OCI-LY1 (cell line): ENCODE data around the gene S100A8.

Experiments
- H2AFZ ChIP-seq: fragments of 200-600 bp; sonication (generic), shearing (Covaris generic); 2 replicates; pipeline ENCODE4 v1.6.0; 2014; ENCODE audit warnings: antibody characterized with exemption, mild to moderate bottlenecking, low read length
- H3F3A ChIP-seq: fragments of 200-600 bp; sonication (generic), shearing (Covaris generic); 2 replicates; pipeline ENCODE4 v1.6.0; 2014; ENCODE audit warnings: mild to moderate bottlenecking, antibody characterized with exemption, low read length, moderate library complexity; ENCODE audit not compliant: insufficient read depth
- H3K27ac ChIP-seq: fragments of 200-600 bp; sonication (generic); 2 replicates; pipeline ENCODE4 v1.5.1; 2014; ENCODE audit warnings: low read length, mixed run types, mild to moderate bottlenecking, low read depth; ENCODE audit not compliant: poor library complexity, severe bottlenecking
- H3K27me3 ChIP-seq: fragments of 200-600 bp; sonication (generic); 2 replicates; pipeline ENCODE4 v1.6.0; 2014; ENCODE audit warnings: antibody characterized with exemption, mild to moderate bottlenecking, low read length, moderate library complexity; ENCODE audit not compliant: insufficient read depth
- H3K36me3 ChIP-seq: fragments of 200-600 bp; sonication (generic); 2 replicates; pipeline ENCODE4 v1.6.1; 2014; ENCODE audit warnings: mild to moderate bottlenecking, antibody characterized with exemption, low read length, moderate library complexity, mixed read lengths; ENCODE audit not compliant: insufficient read depth
- H3K4me1 ChIP-seq: fragments of 200-600 bp; sonication (generic); 2 replicates; pipeline ENCODE4 v1.5.1; 2014; ENCODE audit warnings: mild to moderate bottlenecking, low read length, moderate library complexity; ENCODE audit not compliant: insufficient read depth, severe bottlenecking
- H3K4me2 ChIP-seq: fragments of 200-600 bp; sonication (generic), shearing (Covaris generic); 2 replicates; pipeline ENCODE4 v1.6.1; 2014; ENCODE audit warnings: low read length
- H3K4me3 ChIP-seq: fragments of 200-600 bp; sonication (generic); 2 replicates; pipeline ENCODE4 v1.5.1; 2014; ENCODE audit warnings: low read length, low read depth, mild to moderate bottlenecking, mixed read lengths; ENCODE audit not compliant: poor library complexity, severe bottlenecking
- H3K79me2 ChIP-seq: fragments of 200-600 bp; shearing (Covaris generic); 2 replicates; pipeline ENCODE4 v1.6.1; 2016; ENCODE audit warnings: mixed run types, low read length, mixed read lengths; ENCODE audit not compliant: insufficient read depth
- H3K9ac ChIP-seq: fragments of 200-600 bp; sonication (generic), shearing (Covaris generic); 2 replicates; pipeline ENCODE4 v1.6.1; 2014; ENCODE audit warnings: mild to moderate bottlenecking, low read length, mixed read lengths
- H3K9me2 ChIP-seq: fragments of 200-600 bp; sonication (generic), shearing (Covaris generic); 2 replicates; pipeline ENCODE4 v1.6.1; 2014; ENCODE audit warnings: low read depth, mild to moderate bottlenecking, low read length, mixed read lengths
- H3K9me3 ChIP-seq: fragments of 200-600 bp; shearing (Covaris generic); 2 replicates; pipeline ENCODE4 v1.6.1; 2014; ENCODE audit warnings: low read length, mixed read lengths
- H4K20me1 ChIP-seq: fragments of 200-600 bp; sonication (generic), shearing (Covaris generic); 2 replicates; pipeline ENCODE4 v1.6.0; 2016; ENCODE audit warnings: mild to moderate bottlenecking, low read length; ENCODE audit not compliant: insufficient read depth
- EZH2 ChIP-seq: fragments of 200-600 bp; sonication (generic), shearing (Covaris generic); IDR thresholded peaks from 2 replicates; pipeline ENCODE4 v1.8.0; 2017; ENCODE audit warnings: borderline replicate concordance, mixed run types, mild to moderate bottlenecking, antibody characterized with exemption, low read length, moderate library complexity, mixed read lengths
- TF ChIP-seq, protein P1 (sequence below): fragments of 200-600 bp; sonication (generic), shearing (Covaris generic); IDR thresholded peaks from 2 replicates; pipeline ENCODE4 v1.5.1; 2017; ENCODE audit warnings: mild to moderate bottlenecking, antibody characterized with exemption, low read length, moderate library complexity, mixed read lengths

S100A8 gene

DNA sequence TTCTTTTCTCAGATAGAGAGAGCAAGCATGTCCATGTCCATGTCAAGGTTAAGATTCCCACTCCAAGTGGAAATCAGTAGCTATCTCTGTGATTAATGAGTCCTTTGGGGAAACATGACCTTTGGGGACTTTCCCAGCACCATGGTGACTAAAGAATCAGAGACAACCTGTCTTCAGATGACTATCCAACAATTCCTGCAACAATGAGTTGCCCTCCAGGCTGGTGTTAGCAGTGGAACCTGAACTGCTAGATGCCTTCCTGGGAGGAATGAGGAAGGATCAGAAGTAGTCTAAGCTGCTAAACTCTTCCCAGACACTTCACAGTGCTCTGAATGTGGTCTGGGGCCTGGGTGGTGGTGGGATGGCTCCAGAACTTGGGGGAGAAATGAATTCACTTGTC lies 26.7 kb downstream of the S100A8 start:
- no peak overlapping the region for H3K9ac ChIP-seq
- no peak overlapping the region for H3K27ac ChIP-seq
- no peaks in the 10 kb centered on the region for H3K36me3 ChIP-seq
- TF ChIP-seq EZH2, result no peak
- TF ChIP-seq, protein P1, sequence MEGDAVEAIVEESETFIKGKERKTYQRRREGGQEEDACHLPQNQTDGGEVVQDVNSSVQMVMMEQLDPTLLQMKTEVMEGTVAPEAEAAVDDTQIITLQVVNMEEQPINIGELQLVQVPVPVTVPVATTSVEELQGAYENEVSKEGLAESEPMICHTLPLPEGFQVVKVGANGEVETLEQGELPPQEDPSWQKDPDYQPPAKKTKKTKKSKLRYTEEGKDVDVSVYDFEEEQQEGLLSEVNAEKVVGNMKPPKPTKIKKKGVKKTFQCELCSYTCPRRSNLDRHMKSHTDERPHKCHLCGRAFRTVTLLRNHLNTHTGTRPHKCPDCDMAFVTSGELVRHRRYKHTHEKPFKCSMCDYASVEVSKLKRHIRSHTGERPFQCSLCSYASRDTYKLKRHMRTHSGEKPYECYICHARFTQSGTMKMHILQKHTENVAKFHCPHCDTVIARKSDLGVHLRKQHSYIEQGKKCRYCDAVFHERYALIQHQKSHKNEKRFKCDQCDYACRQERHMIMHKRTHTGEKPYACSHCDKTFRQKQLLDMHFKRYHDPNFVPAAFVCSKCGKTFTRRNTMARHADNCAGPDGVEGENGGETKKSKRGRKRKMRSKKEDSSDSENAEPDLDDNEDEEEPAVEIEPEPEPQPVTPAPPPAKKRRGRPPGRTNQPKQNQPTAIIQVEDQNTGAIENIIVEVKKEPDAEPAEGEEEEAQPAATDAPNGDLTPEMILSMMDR, result no peak
- no peak overlapping the region for H3K4me2 ChIP-seq
- no peaks in the 10 kb centered on the region for H3K79me2 ChIP-seq
- no peak overlapping the region for H3K4me3 ChIP-seq
- H3F3A ChIP-seq, result no peaks in the 10 kb centered on the region
- no peaks in the 10 kb centered on the region for H3K9me2 ChIP-seq
- H3K4me1 ChIP-seq, result no peaks in the 10 kb centered on the region
- no peaks in the 10 kb centered on the region for H3K9me3 ChIP-seq
- no peaks in the 10 kb centered on the region for H3K27me3 ChIP-seq
- H4K20me1 ChIP-seq, result no peaks in the 10 kb centered on the region
- no peak overlapping the region for H2AFZ ChIP-seq

DNA sequence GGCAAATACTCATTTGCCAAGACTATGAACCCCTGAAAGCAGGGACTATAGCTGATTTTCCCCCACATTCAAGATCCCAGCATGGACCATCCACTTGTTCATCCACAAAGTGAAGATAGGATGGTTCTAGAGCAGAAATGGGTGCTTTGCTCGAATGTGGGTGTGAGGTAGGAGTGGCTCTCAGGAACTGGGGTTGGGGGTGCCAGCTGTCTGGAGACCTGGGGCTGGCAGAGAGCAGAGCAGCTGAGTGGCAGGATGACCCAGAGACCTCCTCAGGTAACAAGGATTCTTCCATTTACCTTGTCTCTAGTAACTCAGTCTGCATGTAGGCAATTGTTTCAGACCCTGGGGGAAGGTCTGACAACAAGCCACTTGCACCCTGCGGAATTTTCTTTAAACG lies 27.2 kb downstream of the S100A8 start:
- Histone ChIP-seq H3K4me1 (no peaks in the 10 kb centered on the region), H3F3A (no peaks in the 10 kb centered on the region), H2AFZ (no peak overlapping the region), H4K20me1 (no peaks in the 10 kb centered on the region), H3K9me3 (no peaks in the 10 kb centered on the region), H3K79me2 (no peaks in the 10 kb centered on the region), H3K27ac (no peak overlapping the region), H3K9ac (no peak overlapping the region), H3K4me2 (no peak overlapping the region), H3K27me3 (no peaks in the 10 kb centered on the region), H3K9me2 (no peaks in the 10 kb centered on the region), H3K4me3 (no peak overlapping the region), H3K36me3 (no peaks in the 10 kb centered on the region)
- TF ChIP-seq, protein P1, result no peak
- TF ChIP-seq EZH2, result no peak

DNA sequence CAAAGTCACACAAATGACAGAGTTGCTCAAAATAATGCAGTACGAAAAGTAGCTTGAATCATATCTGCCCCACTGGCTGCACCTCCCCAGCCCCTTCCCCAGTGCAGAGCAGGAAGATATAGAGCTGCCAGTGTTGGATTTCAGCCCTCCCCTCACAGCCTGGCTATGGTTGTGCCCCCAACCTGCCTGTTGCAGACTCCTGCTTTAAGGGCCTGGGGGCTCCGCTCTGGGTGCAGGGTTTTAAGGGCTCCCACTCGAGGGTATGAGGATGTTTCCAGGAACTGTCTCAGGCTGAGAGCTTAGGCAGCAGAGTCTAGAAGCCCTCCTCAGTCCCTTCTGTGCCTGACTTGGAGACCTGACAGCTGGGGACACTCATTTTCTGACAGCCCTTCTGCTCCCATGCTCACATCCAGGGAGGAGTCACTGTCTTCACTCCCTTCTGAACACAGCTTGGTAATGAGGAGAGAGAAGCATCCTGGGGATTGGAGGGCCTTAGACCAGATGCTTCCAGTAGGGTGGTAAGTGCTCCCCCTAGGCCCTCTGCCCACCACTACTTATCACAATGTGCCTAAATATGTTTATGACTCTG lies 28.6 kb downstream of the S100A8 start:
- no peak overlapping the region for H3K9ac ChIP-seq
- H3F3A ChIP-seq, result no peaks in the 10 kb centered on the region
- H2AFZ ChIP-seq, result no peak overlapping the region
- TF ChIP-seq, protein P1, result no peak
- no peak for TF ChIP-seq EZH2
- H3K79me2 ChIP-seq, result no peaks in the 10 kb centered on the region
- no peaks in the 10 kb centered on the region for H4K20me1 ChIP-seq
- H3K9me2 ChIP-seq, result no peaks in the 10 kb centered on the region
- no peak overlapping the region for H3K4me3 ChIP-seq
- H3K27ac ChIP-seq, result no peak overlapping the region
- no peaks in the 10 kb centered on the region for H3K4me1 ChIP-seq
- H3K9me3 ChIP-seq, result no peaks in the 10 kb centered on the region
- H3K36me3 ChIP-seq, result no peaks in the 10 kb centered on the region
- H3K27me3 ChIP-seq, result no peaks in the 10 kb centered on the region
- H3K4me2 ChIP-seq, result no peak overlapping the region
